Stimulated activated CD8-positive, alpha-beta memory T cell treated with anti-CD3 and anti-CD28 coated beads, Interleukin-7, amount 100 ng/mL, for 48 hours (primary cell): ENCODE results near the gene SLC12A3.

Experiments
- DNase-seq, 2 donors: peaks; one replicate each; pipeline ENCODE4 v3.0.0-alpha.2; 2020; ENCODE audit warnings: low read depth in 1 of 2; ENCODE audit errors: extremely low read depth in 1 of 2

The SLC12A3 gene, protein sequence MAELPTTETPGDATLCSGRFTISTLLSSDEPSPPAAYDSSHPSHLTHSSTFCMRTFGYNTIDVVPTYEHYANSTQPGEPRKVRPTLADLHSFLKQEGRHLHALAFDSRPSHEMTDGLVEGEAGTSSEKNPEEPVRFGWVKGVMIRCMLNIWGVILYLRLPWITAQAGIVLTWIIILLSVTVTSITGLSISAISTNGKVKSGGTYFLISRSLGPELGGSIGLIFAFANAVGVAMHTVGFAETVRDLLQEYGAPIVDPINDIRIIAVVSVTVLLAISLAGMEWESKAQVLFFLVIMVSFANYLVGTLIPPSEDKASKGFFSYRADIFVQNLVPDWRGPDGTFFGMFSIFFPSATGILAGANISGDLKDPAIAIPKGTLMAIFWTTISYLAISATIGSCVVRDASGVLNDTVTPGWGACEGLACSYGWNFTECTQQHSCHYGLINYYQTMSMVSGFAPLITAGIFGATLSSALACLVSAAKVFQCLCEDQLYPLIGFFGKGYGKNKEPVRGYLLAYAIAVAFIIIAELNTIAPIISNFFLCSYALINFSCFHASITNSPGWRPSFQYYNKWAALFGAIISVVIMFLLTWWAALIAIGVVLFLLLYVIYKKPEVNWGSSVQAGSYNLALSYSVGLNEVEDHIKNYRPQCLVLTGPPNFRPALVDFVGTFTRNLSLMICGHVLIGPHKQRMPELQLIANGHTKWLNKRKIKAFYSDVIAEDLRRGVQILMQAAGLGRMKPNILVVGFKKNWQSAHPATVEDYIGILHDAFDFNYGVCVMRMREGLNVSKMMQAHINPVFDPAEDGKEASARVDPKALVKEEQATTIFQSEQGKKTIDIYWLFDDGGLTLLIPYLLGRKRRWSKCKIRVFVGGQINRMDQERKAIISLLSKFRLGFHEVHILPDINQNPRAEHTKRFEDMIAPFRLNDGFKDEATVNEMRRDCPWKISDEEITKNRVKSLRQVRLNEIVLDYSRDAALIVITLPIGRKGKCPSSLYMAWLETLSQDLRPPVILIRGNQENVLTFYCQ

DNA sequence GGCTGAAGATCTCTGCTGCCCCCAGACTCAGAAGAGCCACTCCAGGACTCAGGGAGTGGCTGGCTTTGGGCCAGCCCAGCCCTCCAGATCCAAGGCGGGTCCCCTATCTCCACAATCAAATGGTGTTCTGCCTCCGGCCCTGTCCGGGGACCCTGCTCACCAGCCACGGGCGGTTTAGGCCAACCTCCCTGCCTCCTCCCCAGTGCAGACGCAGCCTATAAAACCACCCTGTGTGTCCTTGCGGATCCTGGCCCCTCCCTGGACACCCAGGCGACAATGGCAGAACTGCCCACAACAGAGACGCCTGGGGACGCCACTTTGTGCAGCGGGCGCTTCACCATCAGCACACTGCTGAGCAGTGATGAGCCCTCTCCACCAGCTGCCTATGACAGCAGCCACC, at the start of gene SLC12A3:
Gene SLC12A3, plus strand, starts transcription at position 248 of the 400 bp plus-strand sequence. Its CDS starts 29 bp downstream, at position 277.
- no peak for DNase-seq

DNA sequence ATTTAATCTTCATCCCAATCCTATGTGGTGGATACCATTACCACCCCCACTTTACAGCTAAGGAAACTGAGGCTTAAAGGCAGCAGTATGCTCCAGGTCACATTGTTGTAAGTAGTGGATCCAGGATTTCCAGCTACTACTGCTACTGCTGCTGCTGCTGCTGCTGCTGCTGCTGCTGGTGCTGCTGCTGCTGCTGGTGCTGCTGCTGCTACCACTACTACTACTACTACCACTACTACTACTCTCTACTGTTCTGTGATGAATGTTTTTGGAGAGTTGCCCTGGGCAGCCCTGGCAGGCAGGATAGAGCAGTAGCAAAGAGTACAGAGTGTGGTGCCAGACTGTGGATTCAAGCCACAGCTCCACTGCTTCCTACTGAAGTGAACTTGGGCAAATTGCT, 49.3 kb upstream of the SLC12A3 start:
- DNase-seq = no peak

DNA sequence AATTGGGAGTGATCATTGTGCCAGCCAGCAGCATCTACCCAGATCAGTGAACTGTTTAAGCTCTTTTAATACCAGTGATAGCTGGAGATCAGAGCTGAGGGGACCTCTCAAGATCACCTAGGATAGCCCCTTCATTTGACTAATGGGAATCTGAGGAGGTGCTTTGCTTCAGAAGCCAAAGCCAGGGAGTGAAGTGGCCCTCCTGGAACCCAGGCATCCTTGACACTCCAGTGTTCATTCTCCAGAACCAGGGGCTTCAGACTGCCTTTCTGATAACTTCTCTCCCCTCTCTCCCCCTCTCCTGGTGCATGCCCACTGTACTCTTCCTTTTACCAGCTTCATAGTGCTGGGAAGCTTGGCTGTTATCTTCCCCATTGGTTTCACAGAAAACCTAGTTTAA, 48.0 kb upstream of the SLC12A3 start:
- no peak for DNase-seq

DNA sequence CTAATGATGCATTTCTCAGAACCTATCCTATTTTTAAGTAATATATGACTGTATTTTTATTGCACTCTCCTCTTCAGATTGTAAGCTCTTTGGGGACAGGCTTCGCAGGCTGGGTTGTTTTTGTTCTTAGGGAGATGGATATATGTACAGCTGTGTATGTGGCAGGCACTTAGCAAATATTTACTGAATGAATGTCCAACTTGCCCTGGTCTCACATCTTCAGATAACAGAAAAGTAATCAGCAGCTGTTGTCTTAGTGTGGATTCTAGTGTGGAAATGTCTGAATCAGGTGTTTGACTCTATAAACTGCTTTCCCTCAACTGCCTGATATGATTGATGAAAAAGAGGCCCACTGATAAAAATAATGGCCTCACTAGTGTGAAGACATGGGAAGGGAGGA, 47.1 kb upstream of the SLC12A3 start:
- DNase-seq = no peak

DNA sequence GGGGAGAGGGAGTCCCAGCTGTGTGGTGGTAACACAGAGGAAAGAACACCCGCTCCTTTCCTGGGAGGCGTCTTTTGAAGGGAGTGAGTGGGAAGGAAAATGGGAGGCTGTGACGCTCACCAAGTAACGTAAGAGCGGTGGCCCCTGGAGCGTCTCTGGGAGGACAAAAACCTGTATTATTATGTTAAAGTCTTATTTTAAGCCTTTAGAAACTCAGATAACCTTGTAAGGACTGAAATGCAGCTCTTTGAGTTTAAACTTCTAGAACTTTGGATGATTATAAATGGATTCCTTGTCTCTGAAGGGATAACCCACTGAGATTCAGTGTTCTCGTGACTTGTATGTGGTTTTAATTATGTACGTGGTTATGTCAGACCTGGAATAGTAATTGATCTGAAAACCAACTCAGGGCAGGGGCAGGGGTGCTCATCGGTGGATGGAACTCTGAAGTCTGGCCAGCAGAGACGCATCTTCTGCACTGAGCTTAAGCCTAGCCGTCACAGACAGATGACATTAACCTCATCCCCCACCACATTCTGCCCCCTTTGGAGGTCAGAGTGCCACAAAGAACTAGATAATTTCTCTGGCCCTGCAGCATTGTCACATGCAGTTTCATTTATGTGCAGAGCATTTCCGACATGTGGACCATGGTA, 41.8 kb upstream of the SLC12A3 start:
- DNase-seq = no peak

DNA sequence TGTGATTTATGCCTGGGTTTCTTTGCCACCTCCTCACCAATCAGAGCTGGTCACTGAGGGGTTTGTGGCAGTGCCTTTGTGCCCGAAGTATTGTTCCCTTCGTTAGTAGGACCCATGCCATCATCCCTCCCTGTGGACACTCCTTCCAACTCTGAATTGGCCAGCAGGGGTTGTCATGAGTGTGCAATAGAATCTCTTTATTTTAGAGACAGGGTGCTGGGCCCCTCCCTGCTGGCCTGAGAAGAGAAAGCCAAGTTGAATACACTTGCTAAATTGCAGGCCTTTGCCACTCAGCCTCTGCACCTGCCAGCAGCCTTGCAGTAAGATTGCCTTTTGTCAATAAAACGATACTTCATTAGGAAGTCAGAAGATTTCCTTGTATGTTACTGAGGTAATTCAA, 40.7 kb upstream of the SLC12A3 start:
- no peak for DNase-seq

DNA sequence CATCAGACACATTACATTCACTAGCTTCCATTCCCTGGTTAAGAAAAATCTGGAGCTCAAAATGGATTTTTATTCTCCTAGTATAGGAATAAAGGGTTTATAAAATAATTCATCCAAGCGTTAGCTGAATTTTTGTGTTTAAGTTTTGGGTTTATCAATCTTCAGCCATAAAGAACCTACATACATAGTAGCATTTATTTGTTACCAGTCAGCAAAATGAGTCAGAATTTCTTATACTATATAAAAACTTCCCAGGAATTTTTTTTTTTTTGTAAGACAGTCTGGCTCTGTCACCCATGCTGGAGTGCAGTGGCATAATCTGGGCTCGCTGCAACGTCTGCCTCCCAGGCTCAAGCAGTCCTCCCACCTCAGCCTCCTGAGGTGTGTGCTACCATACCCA, 40.2 kb upstream of the SLC12A3 start:
- no peak for DNase-seq

DNA sequence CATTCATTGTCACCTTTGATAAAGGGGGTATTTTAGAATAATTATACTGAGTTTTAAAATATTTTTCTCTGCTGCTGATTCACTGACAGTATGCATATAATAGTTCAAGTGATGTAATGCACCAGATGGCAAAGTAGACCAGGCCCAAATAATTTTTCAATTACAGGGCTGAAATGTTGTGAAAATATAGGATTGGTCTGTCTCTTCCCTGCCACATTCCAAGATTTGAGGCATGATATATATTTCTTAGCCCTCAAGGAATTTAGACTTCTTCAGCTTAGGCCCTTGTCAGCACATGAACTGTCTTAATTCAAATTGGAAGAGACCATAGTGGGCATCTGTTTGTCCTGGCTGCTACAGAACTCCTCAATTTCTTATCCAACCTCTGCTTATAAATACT, 39.2 kb upstream of the SLC12A3 start:
- DNase-seq = no peak

DNA sequence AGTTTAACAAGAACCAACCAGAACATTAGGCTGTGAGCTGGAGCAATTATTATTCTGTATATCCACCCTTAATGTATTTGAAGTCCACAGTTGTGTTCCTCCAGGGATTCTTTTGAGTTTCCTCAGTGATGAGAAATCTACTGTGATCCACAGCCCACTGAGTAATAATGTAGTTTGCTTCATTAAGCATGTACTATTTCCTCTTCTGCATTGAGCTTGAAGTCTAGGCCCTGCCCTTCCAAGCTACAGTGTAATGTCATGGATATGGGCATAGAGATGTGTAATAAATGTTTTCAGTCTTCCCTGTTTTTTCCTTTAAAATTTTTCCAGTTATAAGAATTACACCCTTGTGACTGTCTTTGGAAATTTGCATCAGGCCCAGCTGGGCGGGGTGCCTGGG, 36.4 kb upstream of the SLC12A3 start:
- DNase-seq = no peak

DNA sequence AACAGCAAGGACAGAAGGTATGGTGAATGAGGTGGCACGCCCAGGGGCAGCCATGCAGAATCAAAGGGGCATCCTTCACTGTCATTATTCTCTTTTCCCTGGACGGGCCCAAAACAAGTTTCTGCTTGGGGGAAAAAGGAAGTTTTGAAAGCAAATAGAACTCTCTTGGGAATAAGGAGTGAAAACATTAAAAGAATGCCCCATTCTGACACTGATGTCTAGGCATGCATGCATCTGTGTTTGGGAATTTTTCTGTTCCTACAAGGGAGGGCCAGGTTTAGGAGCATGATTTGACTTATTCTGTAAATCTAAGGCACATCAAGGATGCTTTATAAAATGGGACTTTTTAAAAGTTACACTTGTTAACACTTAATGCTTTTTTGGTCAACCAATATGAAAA, 34.3 kb upstream of the SLC12A3 start:
- DNase-seq = no peak

DNA sequence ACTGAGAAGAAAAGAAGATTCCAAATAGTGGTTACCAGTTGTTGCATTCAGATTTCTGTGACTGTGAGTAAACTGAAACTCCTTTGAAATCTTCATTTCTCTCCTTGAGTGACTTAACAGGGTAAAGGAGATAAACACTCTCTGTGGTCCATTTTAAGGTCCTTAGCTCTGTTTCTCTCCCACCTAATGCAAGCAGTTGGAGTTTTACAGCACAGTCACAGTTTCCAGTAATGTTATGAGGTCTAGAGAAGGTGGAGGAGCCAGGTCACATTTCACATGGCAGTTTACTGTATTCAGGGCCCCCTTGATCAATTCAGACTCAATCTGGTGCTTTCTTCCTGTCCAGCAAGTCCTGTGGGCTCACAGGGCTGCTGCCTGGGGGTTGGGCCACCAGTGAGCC, 32.2 kb upstream of the SLC12A3 start:
- no peak for DNase-seq

DNA sequence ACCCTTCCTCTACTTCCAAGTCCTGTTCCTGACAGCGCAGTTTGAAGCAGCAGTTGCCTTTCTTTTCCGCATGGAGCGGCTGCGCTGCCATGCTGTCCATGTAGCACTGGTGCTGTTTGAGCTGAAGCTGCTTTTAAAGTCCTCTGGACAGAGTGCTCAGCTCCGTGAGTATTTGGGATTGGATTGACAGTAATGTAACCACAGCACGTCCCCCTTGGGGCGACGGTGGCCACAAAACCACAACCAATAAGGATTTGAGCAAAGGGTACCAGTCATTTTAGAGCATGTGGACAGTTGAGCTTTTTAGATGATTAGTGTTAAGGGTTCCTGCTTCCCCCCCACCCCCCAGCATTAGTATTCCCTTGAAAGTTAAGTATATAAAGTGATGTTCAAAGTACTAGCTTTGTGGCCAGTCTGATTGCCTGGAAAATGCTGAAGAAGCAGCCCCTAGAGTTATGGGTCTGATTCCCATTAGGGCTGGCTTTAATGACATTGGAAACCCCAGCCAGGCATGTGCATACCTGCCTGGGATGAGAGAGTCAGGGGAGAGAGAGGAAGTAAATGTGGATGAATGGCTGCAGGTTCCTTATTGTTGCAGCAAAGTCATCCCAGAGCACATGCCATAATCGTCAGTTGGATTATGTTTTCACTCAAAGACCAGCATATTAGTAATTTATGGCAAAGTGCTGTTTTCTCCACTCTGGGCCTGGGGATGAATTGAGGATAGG, 31.6 kb upstream of the SLC12A3 start:
- peak in 1 of 2 donors; percentile 7 for DNase-seq

DNA sequence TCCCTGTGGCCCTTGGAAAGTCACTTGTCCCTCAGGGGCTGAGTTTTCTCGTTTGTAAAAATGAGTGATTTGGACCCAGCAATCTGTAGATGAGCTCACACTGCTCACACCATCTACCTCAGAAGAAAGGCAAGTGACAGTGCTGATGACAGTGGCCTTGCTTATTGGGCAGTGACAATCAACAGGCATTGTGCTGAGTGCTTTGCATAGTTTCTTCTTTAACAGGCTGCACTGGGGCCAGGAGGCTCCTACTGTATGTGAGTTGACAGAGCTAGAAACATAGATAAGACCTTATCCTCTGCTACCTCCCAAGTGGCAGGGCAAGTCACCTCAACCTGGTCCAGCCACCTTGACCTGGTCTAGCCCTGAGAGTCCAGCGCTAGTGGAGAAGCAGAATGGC, 29.7 kb upstream of the SLC12A3 start:
- no peak for DNase-seq

DNA sequence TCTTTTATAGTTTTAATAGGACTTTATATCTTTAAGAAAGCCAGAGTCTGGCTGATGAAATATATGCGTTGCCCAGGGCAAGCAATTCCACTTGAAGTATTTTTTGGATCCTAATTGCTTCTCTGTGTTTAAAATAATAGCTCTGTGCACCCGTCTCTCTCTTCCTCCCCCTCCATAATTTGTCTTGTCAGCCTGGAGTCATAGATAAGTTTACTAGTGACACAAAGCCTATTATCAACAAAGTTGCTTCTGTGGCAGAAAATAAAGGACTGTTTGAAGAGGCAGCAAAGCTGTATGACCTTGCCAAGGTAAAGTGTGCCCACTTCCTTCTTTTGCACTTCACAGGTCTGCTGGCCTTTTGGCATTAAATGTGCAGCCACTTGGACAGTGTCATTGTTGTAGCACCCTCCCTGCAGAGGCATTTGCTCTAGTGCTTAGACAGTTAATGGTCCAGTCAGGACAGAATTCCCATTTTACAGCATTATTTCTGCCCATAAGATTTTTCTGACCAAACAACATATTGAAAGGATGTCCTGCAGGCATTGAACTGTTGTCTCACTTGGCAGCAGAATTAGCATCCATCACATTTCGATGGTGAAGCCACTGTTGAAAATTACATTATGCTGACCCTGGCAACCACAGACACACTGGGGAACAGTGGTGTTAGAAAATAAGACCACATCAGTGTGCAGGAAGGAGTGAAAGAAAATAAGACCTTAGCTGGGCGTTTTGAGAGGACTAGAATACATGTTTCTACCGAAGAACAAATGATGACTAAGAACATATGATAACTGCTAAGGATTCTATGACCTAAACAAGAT, 28.4 kb upstream of the SLC12A3 start:
- DNase-seq = no peak

DNA sequence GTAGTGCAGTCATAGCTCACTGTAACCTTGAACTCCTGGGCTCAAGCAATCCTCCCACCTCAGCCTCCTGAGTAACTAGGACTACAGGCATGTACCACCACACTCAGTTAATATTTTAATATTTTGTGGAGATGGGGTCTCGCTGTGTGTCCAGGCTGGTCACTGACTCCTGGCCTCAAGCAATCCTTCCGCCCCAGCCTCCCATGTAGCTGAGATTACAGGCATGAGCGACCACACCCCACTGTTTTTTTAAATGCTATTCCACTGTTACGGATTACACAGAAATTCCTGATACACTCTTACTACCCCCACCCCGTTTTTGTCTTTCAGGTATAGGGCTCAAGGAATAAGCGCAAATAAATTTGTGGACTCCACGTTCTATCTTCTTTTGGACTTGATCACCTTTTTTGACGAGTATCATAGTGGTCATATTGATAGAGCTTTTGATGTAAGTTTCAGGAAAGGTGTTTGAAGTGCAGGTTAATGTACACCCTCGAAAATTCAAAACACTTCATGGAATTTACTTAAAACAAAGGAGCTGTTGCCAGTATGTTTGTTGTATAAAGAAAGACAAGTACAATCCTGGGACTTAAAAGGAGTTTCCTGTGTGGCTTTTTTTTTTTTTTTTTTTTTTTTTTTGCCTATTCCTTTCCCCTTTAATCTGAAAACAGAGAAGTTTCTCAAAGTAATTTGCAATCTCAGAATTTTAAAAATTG, 26.2 kb upstream of the SLC12A3 start:
- DNase-seq = no peak

DNA sequence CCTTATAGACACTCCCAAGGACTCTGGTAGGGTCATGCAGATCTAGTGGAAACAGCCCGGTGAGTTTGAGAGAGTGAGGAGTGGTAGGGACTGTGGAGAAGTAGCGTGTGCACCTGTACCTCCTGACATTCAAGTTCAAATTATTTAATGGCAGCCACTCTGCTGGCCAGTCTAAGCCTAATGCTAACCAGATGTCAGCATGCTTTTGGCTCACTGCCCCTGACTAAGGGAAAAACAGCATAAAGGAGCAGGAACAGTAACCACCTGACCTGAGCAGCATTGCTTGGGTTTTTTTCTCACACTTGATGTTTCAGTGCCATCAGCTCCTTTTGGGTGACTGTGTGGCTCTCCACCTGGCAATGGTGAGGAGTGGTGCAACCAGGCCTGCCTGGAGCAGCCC, 23.8 kb upstream of the SLC12A3 start:
- DNase-seq = no peak

DNA sequence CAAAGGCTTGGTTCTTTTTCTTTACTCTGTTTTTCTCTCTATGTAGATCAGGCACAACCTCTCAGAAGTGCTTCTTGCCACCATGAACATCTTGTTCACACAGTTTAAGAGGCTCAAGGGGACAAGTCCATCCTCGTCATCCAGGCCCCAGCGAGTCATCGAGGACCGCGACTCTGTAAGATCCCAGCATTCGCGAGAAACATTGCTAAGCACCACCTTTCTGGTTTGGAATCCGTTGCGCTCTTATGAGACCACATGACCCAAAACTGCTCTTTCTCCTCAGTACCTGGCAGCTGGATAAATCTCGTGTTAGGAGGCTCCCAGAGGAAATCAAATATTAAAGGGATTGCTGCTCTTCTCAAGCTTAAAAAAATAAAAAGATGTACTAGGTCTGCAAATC, 23.3 kb upstream of the SLC12A3 start:
- no peak for DNase-seq

DNA sequence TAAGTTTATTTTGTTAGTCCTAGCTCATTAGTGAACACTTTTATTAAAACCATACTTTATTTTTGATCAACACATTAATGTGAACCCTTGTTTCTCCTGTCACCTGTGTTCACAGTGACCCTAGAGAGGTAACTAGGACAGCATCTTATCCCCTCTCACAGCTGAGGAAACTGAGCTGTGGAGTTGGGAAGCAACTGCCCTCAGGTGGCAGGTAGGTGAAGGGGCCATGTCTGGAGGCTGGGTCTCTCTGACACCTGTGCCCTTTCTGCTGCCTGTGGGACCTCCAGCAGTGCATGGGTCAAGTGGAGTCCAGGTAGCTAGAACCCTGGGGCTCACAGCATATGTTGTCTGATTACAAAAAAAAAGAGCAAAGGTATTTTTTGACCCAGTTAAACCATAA, 22.9 kb upstream of the SLC12A3 start:
- DNase-seq = no peak

DNA sequence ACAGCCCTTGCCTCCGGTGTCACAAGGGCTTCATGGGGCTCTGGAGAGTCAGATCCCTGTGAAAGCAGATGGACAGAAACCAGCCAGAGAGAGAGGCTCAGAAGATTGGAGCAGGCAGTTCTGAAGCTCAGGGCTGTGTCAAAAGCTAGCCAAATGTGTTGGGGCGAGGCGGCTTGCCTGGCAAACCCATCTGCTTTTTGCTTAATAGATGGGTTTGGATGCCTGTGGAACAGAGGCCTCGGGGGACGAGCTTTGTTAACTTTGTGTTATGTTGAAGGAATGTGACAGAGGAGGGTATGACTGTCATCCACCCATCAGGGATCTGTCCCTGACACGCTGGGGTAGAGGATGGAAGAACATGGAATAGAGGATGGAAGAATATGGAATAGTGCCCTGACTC, 21.0 kb upstream of the SLC12A3 start:
- no peak for DNase-seq
